Measurements from ENCODE around the gene UBXN10. TPM values are rescaled to one million over a fixed set of nuclear protein-coding genes. Genes with fewer than 3 reads are reported as not detected.

Gene UBXN10
- total and polyA plus RNA-seq, 2 donors (not counting 3 experiments of a cell fraction or from before 2014, with no cell fraction given) = not detected

DNA sequence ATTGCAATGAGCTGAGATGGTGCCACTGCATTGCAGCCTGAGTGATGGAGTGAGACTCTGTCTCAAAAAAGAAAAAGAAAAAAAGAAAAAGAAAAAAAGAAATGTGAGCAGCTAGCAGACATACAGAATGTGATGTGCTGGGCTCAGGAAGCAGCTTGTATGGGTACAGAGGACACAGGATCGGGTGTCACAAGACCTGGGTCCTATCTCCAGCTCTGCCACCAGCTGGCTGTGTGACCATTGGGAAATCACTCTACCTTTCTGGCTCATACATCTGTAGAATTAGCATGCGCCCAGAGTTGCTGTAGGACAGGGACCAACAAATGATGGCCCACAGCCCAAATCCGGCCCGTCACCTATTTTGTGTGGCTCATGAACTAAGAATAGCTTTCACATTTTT lies 3.8 kb downstream of the UBXN10 start:
- CTCF ChIA-PET = interaction anchor here (0.6 to 2.5 kb wide), 5 partner anchors 9 to 305 kb away, joined by 3 to 7 read pairs (median 3); no protein-coding TSS in a partner anchor
- intact Hi-C loops (cut with micrococcal nuclease) = no loop called here
- dilution Hi-C loops (cut with MboI; ENCODE audit: extremely low pct_ligation_motif_present, low sequenced_read_pairs) = no loop called here

More for the DNA sequence above, 3.8 kb downstream of the UBXN10 start:
- Histone ChIP-seq H3K27ac (ENCODE audit: insufficient read depth, low read depth, low read length) (no peak overlapping the region), H3K27me3 (ENCODE audit: control insufficient read depth in 2 of 2, insufficient read depth in 2 of 2, low read length in 2 of 2) (peaks cover 12 to 24% of the 10 kb centered on the region in 2 experiments), H3K9me1 (replicated peaks; ENCODE audit: control insufficient read depth, extremely low read depth, insufficient read depth, low read length) (no peaks in the 10 kb centered on the region), H2AFZ (ENCODE audit: low read depth, low read length) (no peak overlapping the region), H3K79me2 (ENCODE audit: control insufficient read depth, insufficient read depth, low read length) (no peaks in the 10 kb centered on the region), H3K9me3 (replicated peaks; ENCODE audit: control insufficient read depth, insufficient read depth, low read length) (no peaks in the 10 kb centered on the region), H3K4me3 (replicated peaks in 1 of 3; ENCODE audit: insufficient read depth in 1 of 3, low read depth in 1 of 3, low read length in 3 of 3) (no peak overlapping the region), H3K9ac (replicated peaks; ENCODE audit: extremely low read depth, insufficient read depth, low read length) (no peak overlapping the region), H3K36me3 (ENCODE audit: control insufficient read depth in 2 of 2, extremely low read depth in 1 of 2, insufficient read depth in 2 of 2, low read length in 2 of 2) (no peaks in the 10 kb centered on the region), H4K20me1 (replicated peaks; ENCODE audit: control insufficient read depth, extremely low read depth, insufficient read depth, low read length) (no peaks in the 10 kb centered on the region), H3K4me2 (ENCODE audit: insufficient read depth, low read length) (no peak overlapping the region), H3K4me1 (ENCODE audit: control insufficient read depth, extremely low read depth, insufficient read depth, low read length) (peaks cover 4% of the 10 kb centered on the region)
- FAIRE-seq = no peak
- no peak for TF ChIP-seq CTCF (IDR thresholded peaks at IDR 0.05; ENCODE audit: extremely low read depth in 1 of 2, insufficient read depth in 1 of 2, low read depth in 1 of 2, low read length in 2 of 2)
- no peak for TF ChIP-seq FOS (IDR thresholded peaks at IDR 0.05; ENCODE audit: borderline replicate concordance, insufficient read depth, low read length)
- TF ChIP-seq, protein P1, sequence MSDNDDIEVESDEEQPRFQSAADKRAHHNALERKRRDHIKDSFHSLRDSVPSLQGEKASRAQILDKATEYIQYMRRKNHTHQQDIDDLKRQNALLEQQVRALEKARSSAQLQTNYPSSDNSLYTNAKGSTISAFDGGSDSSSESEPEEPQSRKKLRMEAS (IDR thresholded peaks at IDR 0.05; ENCODE audit: insufficient read depth, insufficient read length) = no peak
- no peak for TF ChIP-seq EZH2 (IDR thresholded peaks at IDR 0.05; ENCODE audit: borderline replicate concordance, low read depth, low read length, severe bottlenecking)
- no peak for TF ChIP-seq POLR2A (IDR thresholded peaks at IDR 0.05; ENCODE audit: low read depth, low read length)
- no peak for TF ChIP-seq GATA2 (IDR thresholded peaks at IDR 0.05; ENCODE audit: insufficient read depth, insufficient read length, low read depth, low read length)
- no peak for TF ChIP-seq MYC (IDR thresholded peaks at IDR 0.05; ENCODE audit: low read depth, low read length)
- no peak for TF ChIP-seq POLR2AphosphoS5 (IDR thresholded peaks at IDR 0.05; ENCODE audit: insufficient read depth, low read depth, low read length)
- no peak for TF ChIP-seq JUN (IDR thresholded peaks at IDR 0.05; ENCODE audit: borderline replicate concordance, insufficient read depth, insufficient read length, low read depth)
- BruUV-seq (replicated peaks) = no TSS peak
- POLR2A ChIA-PET = no interaction called here
- DNase-seq (ENCODE audit: low read depth, low spot score) = no peak

Data from endothelial cell of umbilical vein (primary cell).